ENCODE results near the gene SLC7A5.

The SLC7A5 gene

GRCh38 chr16:87841340-87842208 lies 27.7 kb downstream of the SLC7A5 start:
- Histone ChIP-seq H3K79me2 (ENCODE audit: low read length) (peaks cover 54% of the 10 kb centered on the region), H3K9ac (ENCODE audit: low read length) (no peak overlapping the region), H3K36me3 (replicated peaks; ENCODE audit: insufficient read depth, low read length) (no peaks in the 10 kb centered on the region), H4K20me1 (ENCODE audit: insufficient read depth, low read length) (no peaks in the 10 kb centered on the region), H3K9me3 (replicated peaks; ENCODE audit: insufficient read depth, low read length) (no peaks in the 10 kb centered on the region), H2AFZ (ENCODE audit: low read length) (no peak overlapping the region), H3K27ac (ENCODE audit: low read length) (no peak overlapping the region), H3K9me2 (replicated peaks; ENCODE audit: insufficient read depth, low read length) (no peaks in the 10 kb centered on the region), H3K4me3 (ENCODE audit: low read length) (no peak overlapping the region), H3F3A (ENCODE audit: insufficient read depth, low read length) (no peaks in the 10 kb centered on the region), H3K4me2 (ENCODE audit: low read depth, low read length) (no peak overlapping the region), H3K4me1 (ENCODE audit: low read length) (no peaks in the 10 kb centered on the region), H3K27me3 (replicated peaks; ENCODE audit: insufficient read depth, low read length) (no peaks in the 10 kb centered on the region)
- no peak for DNase-seq
- TF ChIP-seq EZH2phosphoT487 (IDR thresholded peaks at IDR 0.05; ENCODE audit: low read length) (no peak), CTCF (IDR thresholded peaks at IDR 0.05; ENCODE audit: low read length) (no peak), EZH2 (optimal IDR thresholded peaks at IDR 0.05; ENCODE audit: low read depth, low read length) (no peak)

GRCh38 chr16:87840271-87840978 lies 28.9 kb downstream of the SLC7A5 start:
- Histone ChIP-seq H3K27ac (ENCODE audit: low read length) (no peak overlapping the region), H3K79me2 (ENCODE audit: low read length) (peaks cover 42% of the 10 kb centered on the region), H3K9ac (ENCODE audit: low read length) (no peak overlapping the region), H3K36me3 (replicated peaks; ENCODE audit: insufficient read depth, low read length) (no peaks in the 10 kb centered on the region), H3K27me3 (replicated peaks; ENCODE audit: insufficient read depth, low read length) (no peaks in the 10 kb centered on the region), H3K4me1 (ENCODE audit: low read length) (no peaks in the 10 kb centered on the region), H4K20me1 (ENCODE audit: insufficient read depth, low read length) (no peaks in the 10 kb centered on the region), H3K4me2 (ENCODE audit: low read depth, low read length) (no peak overlapping the region), H2AFZ (ENCODE audit: low read length) (no peak overlapping the region), H3F3A (ENCODE audit: insufficient read depth, low read length) (no peaks in the 10 kb centered on the region), H3K9me2 (replicated peaks; ENCODE audit: insufficient read depth, low read length) (no peaks in the 10 kb centered on the region), H3K4me3 (ENCODE audit: low read length) (no peak overlapping the region), H3K9me3 (replicated peaks; ENCODE audit: insufficient read depth, low read length) (no peaks in the 10 kb centered on the region)
- DNase-seq = no peak
- no peak for TF ChIP-seq EZH2phosphoT487 (IDR thresholded peaks at IDR 0.05; ENCODE audit: low read length)

GRCh38 chr16:87839542-87840270 lies 29.6 kb downstream of the SLC7A5 start:
- DNase-seq = no peak
- Histone ChIP-seq H3K4me3 (ENCODE audit: low read length) (no peak overlapping the region), H3K79me2 (ENCODE audit: low read length) (peaks cover 36% of the 10 kb centered on the region), H3K9ac (ENCODE audit: low read length) (no peak overlapping the region), H3K4me1 (ENCODE audit: low read length) (no peaks in the 10 kb centered on the region), H3K36me3 (replicated peaks; ENCODE audit: insufficient read depth, low read length) (no peaks in the 10 kb centered on the region), H4K20me1 (ENCODE audit: insufficient read depth, low read length) (no peaks in the 10 kb centered on the region), H3K27ac (ENCODE audit: low read length) (no peak overlapping the region), H3K27me3 (replicated peaks; ENCODE audit: insufficient read depth, low read length) (no peaks in the 10 kb centered on the region), H2AFZ (ENCODE audit: low read length) (no peak overlapping the region), H3K9me2 (replicated peaks; ENCODE audit: insufficient read depth, low read length) (no peaks in the 10 kb centered on the region), H3K4me2 (ENCODE audit: low read depth, low read length) (no peak overlapping the region), H3F3A (ENCODE audit: insufficient read depth, low read length) (no peaks in the 10 kb centered on the region), H3K9me3 (replicated peaks; ENCODE audit: insufficient read depth, low read length) (no peaks in the 10 kb centered on the region)
- no peak for TF ChIP-seq EZH2phosphoT487 (IDR thresholded peaks at IDR 0.05; ENCODE audit: low read length)
- TF ChIP-seq CTCF (IDR thresholded peaks at IDR 0.05; ENCODE audit: low read length) = no peak
- no peak for TF ChIP-seq EZH2 (optimal IDR thresholded peaks at IDR 0.05; ENCODE audit: low read depth, low read length)

All from MM.1S (cell line).